Hematopoietic multipotent progenitor cell treated with erythropoietin and hydrocortisone succinate and interleukin-3 and kit ligand, for 8 days (in vitro differentiated cells): Measurements from ENCODE around the gene RHOD.

Experiments used
- DNase-seq: peaks from one replicate; pipeline ENCODE4 v3.0.0-alpha.2; 2015

The RHOD gene

DNA sequence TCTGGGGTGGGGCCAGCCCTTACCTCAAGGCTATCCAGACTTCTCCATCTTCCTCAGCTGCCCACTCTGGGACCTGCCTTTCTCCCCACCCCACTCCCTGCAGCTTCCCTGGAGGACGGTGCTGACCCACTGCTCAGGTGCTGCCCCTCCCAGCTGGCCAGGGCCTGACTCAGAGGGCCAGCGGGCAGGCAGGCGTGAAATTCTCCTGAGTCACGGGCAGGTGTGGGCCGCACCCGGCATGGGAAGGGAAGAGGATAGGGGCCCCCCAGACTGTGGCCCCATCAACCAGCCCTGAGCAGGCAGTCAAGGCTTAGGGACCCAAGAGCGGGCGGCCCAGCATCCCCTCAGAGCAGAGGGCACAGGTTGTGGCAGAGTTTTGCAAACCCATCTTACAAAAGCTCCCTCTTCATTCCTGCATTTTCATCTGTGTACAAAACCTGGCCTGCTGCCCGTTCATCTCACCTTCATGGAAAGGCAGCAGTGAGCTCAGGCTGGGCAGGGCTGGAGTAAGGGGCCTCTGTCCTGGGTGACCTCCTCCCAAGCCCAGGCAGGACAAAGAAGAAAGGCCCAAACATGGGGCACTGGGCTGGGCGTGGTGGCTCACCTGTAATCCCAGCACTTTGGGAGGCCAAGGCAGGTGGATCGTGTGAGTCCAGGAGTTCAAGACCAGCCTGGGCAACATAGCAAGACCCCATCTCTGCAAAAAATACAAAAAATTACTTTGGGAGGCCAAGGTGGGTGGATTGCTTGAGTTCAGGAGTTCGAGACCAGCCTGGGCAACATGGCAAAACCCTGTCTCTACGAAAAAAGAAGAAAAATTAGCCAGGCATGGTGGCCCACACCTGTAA lies 6.1 kb downstream of the RHOD start:
- no peak for DNase-seq

DNA sequence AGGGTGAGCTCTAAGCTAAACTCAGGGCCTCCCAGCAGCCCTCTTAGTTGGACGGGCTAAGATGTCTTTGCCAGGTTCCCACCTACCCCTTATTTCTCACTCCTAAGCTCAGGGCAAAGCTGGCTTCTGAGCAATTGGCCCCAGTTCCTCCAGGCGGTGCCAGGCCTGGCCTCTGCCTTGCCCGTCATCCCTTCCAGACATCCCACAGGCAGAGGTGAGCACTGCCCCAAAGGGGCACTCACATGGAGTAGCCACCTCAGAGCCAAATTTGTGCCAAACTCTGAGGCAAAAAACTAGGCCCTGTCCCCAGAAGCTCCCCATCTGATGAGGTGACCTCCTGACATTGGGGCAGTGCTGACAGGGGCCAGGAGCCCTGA lies 9.7 kb downstream of the RHOD start:
- no peak for DNase-seq

DNA sequence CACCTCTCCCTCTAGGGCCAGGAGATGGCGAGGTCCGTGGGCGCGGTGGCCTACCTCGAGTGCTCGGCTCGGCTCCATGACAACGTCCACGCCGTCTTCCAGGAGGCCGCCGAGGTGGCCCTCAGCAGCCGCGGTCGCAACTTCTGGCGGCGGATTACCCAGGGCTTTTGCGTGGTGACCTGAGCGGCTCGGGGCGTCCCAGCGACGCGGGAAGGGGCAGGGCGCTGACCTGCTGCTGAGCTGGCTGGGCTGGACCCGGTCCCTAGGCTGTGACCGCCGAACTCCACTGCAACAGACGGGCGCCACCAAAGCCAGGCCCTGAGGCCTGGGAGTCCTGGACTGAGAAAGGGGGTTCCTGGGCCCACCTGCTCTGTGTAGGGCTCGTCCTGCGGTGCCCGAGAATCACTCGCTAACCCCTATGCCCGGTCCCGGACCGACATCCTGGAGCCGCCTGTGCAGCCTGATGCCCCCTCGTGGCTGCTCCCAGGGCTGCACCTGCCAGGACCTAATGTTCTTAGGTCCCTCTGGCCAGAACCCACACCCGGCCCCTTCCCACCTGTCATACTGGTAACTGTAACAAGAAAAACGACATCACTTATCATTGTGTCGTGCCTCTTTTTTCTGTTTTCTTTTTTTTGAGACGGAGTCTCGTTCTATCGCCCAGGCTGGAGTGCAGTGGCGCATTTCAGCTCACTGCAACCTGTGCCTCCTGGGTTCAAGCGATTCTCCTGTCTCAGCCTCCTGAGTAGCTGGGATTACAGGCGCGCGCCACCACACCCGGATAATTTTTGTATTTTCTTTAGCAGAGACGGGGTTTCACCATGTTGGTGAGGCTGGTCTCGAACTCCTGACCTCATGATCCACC lies 15.0 kb downstream of the RHOD start:
- DNase-seq, result peak; percentile 63

DNA sequence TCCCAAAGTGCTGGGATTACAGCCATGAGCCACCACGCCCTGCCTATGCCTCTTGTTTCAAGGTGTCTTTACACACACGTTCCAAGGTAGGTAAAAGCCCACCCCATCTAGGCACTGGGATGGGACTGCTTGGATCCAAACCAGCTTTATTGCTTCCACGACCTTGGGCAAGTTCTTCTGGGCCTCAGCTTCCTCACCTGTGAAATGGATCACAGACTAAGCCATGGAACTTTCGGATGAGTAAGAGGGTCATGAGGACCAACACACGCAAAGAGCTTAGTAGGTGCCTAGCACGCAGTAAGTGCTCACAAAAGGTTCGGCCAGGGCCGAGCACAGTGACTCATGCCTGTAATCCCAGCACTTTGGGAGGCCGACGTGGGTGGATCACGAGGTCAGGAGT lies 15.6 kb downstream of the RHOD start:
- DNase-seq, result no peak

DNA sequence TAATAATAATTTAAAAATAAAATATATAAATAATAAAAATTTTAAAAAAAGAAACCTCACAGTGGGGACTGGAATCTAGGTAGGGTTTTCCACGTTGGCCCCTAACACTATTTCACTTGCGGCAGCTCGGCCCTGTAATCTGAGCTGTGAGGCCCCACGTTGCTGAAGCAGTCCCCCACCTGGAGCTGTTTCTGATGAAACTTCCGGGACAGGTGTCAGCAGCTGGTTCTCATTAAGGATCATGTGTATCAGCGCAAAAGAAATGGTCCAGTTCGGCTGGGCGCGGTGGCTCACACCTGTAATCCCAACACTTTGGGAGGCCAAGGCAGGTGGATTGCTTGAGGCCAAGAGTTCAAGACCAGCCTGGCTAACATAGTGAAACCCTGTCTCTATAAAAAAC lies 17.3 kb downstream of the RHOD start:
- no peak for DNase-seq

DNA sequence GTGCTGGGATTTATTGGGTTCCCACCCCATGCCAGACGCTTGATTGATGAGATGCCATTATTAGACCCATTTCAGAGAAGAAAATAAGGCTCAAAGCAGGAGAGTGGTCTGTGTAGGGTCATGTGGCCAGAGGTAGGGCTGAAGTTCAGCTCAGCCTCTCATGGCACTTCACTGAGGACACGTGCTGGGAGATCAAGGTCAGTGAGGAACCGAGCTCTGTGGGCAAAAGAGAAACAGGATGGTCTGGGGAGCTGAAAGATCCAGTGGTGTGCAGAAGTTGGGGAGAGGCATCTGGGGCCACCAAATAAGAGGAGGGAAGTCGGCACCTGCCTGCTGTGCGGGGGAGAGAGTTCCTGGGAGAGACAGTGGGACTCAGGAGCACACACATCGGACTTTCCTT lies 19.6 kb downstream of the RHOD start:
- DNase-seq, result no peak

DNA sequence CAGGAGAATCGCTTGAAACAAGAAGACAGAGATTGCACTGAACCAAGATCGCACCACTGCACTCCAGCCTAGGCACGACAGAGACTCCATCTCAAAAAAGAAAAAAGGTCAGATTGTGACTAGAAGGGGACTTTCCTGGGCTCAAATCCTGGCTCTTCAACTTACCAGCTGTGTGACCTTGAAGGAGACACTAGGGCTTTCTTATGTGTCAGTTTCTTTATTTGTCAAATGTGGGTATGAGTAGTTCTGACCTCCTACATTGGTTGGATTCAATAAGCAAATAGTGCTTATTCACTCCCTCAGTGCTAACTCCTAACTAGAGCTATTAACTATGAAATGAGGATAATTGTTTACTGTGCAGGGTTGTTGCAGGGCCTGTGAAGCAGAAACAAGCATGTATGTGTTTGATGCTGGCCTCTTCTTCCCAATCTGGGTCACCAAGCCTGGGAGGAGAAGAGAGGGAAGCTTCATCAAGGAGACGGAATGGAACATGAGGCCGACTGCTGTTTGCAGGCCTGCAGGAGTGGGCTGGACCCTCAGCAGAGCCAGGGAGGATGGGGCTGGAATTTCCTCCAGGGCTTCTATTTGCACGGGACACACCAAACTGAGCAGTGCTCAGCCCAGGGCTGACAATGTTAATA lies 22.5 kb downstream of the RHOD start:
- no peak for DNase-seq

DNA sequence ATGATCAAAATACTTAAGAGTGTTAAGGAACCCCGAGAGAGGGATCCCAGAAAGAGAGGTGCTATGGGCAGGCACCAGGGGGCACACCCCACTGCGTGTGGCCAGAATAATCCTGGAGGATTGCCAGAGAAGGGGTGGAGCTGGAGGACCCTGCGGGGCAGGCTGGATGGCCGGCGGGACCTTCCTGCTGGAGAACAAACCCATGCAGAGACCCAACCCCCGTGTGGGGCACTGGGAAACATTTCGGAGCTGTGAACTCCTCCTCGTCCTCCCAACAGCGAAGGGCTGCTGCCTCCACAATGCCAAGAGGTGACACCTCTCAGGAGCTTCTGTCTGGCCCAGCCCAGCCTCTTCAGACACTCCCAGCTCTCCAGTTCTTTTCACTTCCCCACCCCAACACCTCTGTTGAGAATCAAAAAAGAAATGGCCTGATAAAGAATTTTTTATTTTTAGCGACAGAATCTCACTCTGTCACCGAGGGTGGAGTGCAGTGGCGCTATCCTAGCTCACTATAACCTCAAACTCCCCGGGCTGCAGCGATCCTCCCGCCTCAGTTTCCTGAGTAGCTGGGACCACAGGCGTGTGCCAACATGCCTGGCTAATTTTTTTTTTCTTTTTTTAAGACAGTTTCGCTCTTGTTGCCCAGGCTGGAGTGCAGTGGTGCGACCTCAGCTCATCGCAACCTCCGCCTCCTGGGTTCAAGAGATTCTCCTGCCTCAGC lies 25.6 kb downstream of the RHOD start:
- peak; percentile 42 for DNase-seq

DNA sequence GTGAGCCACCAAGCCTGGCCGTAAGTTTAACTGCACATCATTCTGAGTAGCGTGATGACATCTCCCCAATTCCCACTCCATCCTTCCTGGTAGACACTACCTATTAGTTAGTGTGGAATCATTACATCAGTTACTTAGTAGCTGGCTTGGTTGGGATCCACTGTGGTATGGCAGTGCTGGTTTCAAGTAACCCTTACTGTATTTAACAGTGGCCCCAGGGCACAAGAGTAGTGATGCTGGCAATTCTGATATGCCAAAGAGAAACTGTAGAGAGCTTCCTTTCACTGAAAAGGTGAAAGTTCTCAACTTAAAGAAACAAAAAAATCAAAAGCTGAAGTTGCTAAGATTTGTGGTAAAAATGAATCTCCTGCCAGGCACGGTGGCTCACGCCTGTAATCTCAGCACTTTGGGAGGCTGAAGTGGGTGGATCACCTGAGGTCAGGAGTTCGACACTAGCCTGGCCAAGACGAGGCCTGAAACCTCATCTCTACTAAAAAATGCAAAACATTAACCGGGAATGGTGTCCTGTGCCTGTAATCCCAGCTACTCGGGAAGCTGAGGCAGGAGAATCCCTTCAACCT lies 27.2 kb downstream of the RHOD start:
- DNase-seq, result no peak

DNA sequence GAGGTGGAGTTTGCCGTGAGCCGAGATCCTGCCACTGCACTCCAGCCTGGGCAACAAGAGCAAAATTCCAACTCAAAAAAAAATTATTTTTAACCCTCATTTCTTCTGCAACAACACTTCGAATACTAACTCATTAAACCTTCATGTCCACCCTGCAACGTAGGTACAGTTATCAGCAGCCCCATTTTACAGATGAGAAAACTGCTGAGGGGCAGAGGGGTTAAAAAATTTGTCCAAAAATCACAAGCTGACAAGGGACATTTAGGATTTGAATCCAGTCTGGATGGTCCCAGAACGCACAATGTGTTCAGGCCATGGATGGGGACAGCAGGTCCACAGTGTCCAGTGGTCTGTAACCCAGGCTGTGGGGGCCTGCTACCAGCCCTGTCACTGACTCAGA lies 29.0 kb downstream of the RHOD start:
- DNase-seq, result no peak

DNA sequence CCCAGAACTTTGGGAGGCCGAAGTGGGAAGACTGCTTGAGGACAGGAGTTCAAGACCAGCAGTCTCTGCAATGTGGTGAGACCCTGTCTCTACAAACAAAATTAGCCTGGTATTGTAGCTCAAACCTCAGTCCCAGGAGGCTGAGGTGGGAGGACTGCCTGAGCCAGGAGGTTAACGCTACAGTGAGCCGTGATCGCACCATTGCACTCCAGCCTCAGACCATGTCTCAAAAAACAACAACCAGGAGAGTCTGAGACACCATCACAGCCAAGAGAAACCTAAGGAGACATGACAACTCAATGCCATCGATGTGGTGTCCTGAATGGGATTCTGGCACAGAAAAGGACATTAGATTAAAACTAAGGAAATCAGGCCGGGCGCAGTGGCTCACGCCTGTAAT lies 34.1 kb downstream of the RHOD start:
- DNase-seq, result no peak

DNA sequence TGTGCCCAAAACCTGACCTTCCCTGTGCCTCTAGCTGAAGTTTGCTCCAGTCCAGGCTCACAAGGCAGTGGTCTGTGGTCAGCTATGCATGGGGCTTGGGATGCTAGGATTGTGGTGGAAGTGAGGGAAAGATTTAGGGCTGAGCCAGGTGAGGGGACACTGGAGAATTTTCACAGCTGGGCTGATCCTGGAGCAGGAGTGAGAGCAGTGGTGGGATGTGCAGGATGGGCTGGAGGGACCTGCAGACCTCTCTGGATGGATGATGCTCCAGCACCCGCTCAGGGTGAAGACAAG lies 38.5 kb downstream of the RHOD start:
- DNase-seq, result no peak

DNA sequence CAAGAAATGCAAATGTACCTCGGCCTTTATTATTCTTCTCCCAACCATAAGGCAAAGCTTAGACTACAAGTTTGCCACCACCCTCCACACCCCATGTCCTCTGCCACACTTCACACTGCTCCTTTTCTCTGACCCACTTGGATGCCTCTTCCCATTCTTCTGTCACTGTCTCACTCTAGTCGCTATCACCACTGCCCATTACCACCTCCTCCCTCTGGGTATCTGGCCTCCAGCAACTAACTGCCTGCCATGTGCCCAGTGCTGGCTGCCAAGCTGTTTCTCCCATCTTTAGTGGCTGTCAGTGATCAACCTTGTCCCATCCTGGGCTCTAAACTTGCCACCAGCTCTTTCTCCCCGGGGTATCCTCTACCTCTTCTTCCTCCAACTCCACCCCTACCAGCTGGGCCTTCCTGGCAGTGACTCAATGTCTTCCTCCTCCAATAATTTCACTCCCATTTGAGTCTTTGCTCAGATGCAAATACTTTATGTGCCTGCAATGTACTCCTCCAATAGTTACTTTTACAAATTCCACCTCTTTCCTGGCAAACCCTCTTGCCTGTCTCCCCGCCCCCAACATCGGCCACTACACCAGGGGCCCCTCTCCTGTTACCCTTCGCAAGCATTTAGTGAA lies 42.3 kb downstream of the RHOD start:
- no peak for DNase-seq

DNA sequence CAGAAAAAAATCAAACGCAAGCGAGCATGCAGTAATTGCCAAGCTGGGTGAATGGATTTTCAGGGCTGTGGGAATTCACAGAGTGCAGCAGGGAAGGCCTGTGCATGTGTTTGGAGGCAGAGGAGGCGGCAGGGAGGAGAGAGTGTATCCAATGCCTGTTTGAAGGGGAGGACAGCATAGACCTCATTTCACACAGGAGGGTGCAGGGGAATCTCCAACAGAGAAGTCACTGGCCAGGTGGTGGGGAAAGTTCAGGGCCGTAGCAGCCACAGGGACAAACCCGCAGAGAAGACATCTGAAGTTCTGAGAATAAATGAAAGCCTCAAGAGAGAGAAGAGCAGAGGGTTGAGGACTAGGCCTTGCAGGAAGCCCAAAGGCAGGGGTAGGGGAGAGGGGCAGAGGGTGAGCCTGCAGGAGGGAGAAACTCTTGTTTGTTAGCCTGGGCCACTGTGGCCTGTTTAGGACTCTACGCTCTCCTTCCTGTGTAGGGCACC lies 43.2 kb downstream of the RHOD start:
- DNase-seq, result no peak

DNA sequence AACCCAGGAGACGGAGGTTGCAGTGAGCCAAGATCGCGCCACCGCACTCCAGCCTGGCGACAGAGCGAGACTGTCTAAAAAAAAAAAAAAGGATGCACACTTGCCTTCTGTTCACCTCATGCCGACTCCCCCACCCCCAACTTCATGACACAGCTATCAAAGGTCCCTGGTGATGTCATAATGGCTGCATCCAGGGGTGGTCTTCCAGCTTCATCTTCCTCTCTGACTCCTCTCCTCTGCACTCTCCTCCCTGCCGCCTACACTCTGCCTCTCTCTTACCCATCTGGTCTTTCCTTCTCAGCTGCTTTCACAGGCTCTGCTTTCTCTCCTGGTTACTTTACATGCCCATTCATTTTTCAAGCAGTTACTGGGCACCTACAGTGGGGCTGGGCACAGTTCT lies 46.0 kb downstream of the RHOD start:
- DNase-seq, result no peak

DNA sequence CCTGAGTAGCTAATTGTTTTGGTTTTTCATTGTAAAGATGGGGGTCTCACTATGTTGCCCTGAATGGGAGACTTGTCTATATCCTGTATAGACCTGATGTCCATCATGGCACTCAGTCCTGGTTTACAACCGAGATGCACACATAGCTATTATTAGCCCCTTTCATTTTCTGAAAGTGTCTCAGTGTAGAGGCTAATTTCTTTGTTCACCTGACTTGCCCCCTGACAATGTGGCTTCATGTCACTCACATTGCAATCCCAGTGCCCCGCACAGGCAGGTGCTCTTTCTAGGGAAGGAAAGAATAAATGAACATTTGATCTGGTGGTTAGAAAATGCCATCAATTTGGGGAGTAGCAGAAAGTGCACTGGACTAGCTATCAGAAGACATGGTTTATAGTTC lies 49.3 kb downstream of the RHOD start:
- DNase-seq, result no peak

DNA sequence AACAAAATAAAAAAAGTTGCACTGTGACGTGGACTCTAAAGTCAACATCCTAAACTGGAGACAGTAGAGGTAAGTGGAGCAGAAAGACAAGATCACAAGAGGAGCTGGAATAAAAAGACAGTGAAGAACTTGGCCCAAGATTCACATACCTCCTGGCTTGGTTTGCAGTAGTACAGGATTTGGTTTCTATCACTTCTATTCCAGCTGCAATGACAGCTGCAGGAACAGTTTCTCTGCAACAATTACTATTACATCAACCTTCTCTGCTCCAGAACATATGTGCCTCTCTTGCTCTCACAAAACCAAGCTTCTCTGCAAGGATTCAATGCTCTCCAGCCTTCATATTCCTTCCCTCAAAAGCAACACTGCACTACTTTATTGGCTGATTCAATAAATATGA lies 54.6 kb downstream of the RHOD start:
- DNase-seq, result no peak

DNA sequence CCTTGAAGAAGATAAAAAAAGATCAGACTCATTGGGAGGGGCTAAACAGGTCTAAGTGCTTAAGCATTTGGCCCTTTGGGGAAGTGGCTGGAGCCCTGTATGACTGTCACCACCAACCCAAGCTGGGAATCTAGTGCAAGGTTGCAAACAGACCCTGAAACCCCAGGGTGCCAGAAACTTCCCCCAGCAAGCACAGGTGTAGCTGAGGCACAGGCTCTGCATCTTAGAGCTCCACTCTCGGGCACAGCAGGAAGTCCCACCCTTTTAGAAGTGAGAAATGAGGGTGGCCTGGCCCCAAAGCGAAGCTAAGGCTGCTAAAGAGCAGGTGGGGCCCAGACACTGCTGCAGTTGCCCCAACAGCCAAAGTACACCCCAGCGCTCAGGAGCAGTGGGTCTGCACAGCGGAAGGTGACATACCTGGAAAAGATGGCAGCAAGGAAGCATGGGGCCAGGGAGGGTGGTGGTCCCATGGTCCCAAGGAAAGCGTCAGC lies 56.6 kb downstream of the RHOD start:
- DNase-seq, result no peak

DNA sequence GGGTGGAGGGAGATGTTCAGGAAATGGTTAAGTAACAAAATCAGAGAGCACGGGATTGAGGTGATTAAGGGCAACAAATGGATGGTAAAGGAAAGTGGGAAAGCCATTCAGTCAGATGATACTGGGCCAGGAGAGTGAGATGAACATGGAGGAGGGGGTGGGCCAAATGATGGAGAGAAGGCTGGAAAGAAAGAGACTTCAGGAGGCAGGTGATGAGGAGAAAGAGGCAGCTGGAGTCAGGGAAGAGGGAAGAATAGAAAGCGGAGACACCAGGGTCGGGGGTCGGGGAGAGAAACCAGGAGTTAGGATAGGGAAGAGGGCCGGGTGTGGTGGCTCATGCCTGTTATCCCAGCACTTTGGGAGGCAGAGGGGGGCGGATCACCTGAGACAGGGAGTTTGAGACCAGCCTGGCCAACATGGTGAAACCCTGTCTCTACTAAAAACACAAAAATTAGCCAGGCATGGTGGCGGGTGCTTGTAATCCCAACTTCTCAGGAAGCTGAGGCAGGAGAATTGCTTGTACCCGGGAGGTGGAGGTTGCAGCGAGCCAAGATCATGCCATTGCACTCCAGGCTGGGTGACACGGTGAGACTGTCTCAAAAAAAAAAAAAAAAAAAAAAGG lies 57.7 kb downstream of the RHOD start:
- no peak for DNase-seq

DNA sequence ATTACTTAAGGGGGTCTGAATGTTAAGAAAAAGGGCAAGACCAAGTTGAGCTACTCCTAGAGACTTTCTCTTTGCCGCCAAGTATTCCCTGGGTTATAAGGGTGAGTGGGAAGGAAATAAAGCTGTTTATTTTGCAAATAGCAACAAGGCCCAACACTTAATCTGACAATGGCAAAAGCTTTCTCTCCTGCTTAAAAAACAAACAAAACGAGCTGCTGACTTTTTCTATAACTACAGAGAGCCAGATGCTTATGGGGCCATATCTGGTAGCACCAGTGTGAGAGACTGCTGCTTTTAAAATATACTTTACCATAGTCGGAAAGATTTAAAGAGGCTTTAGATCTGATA lies 60.1 kb downstream of the RHOD start:
- DNase-seq, result no peak

DNA sequence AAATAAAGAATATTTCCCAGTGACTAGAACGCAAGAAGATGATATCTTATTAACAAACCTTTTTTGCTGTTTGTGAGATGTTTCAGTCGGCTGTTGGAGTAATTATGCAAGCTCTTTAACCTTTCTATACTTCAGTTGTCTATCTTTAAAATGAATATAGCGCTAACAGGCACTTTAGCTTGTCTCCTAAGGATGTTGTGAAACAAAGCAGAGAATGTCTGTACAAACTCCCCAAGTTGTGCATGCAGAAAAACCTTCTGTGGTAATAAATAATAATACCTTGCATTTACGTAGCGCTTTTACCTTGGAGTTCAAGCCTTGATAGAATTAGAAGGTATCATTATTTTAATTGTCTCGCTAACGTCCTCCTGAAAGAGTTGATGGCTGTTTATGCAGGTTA lies 60.5 kb downstream of the RHOD start:
- no peak for DNase-seq

DNA sequence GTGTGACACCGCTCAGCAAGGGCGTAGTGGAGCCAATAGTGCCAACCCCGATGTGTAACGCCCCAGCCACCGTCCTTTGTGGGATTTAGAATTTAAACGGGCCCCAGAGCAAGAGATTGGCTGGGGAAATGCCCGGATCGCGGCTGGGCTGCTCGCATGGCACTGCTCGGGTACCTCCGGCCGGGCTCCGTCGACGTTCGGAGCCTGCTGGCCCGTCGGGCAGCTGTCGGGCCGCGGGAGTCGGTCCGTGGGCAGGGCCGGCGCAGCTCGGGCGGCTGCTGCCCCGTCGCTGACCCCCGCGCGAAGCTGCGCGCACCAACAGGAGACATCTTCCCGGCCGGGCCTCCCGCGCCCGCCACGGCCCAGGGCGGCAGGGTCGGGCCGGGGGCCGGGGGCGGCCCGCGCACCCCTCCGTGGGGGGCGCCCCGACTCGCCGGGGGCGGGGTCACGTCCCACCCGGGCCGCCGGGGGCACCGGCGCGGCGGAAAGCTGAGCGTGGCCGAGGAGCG lies 61.1 kb downstream of the RHOD start:
- peak; percentile 27 for DNase-seq
